Measurements from ENCODE around the gene HEMK1.

The HEMK1 gene

DNA sequence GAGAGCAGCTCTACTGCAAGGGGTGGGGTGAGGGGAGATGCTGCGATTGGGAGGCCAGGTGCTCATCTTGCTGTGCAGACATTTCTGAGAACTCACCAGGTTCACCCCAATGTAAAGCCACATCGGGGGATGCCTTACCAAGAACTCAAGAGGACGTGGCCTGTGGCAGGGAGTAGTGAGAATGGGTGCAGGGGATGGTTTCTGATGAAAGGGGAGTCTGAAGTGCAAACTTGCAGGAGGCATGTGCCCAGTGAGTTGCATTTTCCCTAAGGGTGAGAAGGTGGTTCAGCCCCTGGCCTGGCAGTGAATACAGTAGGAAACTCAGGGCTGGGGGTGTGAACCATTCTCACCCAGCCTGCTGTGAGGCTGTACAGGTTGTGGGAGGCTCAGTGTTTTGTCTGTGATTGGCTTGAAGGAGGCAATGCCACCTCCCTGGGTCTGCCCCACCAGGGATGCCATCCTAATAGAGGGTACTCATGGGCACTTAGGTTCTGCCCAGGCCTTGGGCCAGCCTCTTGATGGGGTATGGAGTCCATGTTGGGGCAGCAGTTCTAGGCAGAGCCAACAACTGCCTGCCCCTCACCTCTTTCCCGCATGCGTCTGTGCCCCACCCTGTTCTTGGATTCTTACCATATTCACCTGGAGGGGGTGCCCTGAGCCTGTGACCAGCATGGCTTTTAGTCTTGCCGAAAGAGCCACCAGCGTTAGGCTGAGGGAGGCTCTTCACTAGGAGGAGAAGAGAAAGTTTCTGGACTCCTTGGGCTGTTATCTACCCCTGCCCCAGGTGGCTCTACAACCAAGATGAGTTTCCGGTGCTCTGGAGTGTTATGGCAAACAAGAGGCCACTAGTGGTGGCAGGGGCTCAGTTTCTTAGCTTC lies 4.5 kb downstream of the HEMK1 start:
- DNase-seq (ENCODE audit: low read depth), result no peak

DNA sequence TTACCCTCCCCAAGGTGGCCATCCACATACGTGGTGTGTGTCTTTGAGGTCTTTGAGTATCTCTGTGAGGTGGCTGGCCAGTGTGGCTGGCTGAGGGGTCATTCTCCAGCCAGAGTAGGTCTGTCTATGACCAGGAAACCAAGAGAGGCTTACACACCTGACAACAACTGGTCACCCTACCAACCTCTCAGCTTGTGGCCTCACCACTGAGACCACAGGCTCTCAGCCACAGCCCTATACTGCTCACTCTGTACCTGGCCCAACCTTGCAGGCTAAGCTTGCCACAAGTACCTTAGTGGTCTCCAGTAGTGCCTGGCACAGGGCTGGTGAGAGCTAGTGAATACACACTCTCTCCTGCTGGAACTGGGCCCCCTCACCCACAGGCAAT lies 5.1 kb downstream of the HEMK1 start:
- no peak for DNase-seq (ENCODE audit: low read depth)

DNA sequence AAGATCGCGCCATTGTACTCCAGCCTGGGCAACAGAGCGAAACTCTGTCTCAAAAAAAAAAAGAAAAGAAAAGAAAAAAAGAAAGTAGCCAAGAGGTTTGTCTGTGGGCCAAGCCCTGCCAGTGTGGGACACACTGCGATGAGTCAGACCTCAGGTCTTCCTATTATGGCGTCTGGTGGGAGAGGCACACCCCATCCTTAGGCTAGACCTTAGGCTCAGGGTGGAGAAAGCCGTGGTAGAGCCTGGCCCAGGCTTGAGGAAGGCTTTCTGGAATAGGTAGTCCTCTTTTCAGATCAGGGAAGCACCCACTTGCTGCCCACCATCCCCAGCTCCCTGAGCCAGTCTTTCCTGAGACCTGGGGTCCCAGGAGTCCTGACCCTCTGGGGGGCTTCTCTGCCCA lies 6.0 kb downstream of the HEMK1 start:
- DNase-seq (ENCODE audit: low read depth), result no peak

DNA sequence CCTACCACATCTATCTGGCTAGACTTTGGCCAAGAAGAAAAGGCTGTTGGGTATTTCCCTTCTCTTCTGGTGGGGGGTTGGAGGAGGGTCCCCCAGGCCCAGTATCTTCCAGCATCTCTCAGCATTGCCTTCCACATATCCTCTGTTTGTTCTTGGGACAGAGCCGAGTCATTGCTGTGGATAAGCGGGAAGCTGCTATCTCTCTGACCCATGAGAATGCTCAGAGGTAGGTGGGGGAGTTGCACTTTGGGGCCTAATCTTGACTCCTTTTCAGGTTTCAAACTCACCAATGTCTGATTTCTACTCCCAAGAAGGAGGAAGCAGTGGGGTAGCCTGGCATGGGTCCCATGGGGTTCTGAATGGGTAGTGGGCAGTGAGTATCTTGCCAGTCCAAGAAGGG lies 8.0 kb downstream of the HEMK1 start:
- DNase-seq (ENCODE audit: low read depth), result no peak

DNA sequence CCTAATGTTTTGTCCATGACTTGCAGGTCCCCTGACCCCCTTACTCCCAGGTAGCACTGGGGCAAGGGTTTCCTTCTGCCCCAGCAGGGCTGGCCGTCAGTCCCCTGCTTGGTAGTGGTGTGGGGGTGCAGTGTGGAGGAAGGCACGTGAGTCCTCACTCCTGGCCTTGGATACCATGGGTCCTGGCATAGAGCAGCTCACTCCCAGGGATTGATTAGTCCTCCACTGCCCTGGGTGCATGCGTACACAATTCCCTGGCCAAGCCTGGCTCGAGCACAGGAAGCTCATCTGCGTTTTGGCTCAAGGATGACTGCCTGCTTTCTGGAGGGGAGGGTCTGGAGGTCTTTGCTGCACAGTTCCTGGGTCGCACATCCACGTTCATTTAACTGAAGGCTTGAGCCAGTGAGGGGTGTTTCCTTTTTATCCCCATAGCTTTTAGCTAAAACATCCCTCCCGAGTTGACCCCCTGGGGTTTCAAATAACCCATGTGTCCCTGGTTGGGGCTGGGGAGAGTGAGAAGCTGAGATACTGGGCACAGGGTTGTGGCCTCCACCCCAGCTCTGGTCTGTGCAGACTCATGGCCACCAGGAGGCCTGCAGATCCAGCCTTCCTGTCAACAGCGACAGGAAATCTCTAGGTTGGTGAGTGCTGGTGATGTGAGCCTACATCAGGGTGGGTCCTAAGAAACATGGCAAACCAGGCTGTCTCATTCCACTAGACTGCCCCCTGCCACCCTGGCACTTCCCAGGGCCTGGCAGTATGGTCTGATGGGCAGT lies 11.5 kb downstream of the HEMK1 start:
- DNase-seq (ENCODE audit: low read depth), result no peak

DNA sequence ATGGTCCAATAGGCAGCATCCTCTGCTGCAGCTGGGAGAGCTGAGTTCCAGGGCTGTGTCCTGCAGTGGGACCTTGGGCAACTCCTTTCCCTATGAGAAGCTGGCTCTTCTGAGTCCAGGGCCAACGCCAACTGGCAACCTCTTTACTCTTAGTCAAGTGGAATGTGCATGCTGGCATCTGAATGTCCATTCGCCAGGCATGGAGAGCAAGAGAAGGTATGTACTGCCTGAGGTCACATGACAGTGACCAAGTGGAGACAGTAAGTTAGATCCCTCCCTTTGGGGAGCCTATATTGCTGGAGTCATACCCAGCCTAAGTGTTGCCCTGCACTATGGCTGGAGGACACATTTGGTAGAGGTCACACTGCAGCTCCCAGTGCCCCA lies 12.1 kb downstream of the HEMK1 start:
- DNase-seq (ENCODE audit: low read depth), result no peak

DNA sequence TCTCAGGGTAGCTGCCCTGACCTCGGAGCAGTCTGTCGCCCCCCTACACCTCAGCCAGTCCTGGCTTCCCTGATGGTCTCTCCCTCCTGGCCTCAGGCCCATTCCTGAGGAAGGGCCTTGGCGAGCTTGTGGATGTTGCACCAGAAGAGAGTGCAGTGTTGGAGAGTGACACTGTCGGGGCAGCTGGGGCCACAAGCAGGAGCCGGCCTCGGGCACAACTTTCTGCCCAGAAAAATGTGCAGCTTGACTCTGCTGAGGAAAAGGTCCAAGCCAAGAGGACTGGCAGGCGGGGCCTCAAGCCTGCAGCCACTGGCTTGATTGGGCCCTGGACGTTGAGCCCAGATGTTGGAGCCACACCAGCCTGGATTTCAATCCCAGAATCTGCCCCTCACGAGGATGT lies 12.8 kb downstream of the HEMK1 start:
- no peak for DNase-seq (ENCODE audit: low read depth)

DNA sequence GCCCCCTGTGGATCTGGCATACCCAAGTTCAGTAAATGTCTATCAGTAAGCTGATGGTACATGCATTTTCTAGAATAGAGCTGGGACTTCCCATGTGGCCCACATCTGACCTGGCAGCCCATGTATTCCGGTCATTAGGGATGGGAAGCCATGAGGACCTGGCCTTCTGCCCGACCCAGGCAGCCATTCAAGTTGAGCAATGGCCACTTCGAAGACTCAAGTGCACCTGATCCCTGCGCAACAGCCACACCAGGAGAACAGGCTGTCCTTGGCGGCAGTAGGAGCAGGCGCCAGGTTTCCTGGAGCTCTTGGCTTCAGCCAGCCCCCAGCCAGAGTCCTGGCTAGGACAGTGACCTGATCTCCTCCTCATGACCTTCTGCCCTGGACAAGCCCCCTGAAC lies 14.6 kb downstream of the HEMK1 start:
- no peak for DNase-seq (ENCODE audit: low read depth)

DNA sequence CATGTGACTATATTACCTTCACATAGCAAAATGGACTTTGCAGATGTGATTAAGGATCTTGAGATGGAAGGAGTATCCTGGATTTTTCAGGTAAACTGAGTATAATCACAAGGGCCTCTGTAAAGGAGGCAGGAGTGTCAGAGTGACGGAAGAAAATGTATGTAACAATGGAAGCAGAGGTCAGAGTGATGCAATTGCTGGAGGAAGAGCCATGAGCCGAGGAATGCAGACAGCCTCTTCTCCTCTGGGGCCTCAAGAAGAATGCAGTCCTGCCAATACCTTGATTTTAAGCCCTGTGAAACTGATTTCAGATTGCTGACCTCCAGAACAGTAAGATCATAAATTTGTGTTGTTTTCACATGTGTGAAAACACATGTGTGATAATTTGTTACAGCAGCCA lies 15.1 kb downstream of the HEMK1 start:
- DNase-seq (ENCODE audit: low read depth), result no peak

DNA sequence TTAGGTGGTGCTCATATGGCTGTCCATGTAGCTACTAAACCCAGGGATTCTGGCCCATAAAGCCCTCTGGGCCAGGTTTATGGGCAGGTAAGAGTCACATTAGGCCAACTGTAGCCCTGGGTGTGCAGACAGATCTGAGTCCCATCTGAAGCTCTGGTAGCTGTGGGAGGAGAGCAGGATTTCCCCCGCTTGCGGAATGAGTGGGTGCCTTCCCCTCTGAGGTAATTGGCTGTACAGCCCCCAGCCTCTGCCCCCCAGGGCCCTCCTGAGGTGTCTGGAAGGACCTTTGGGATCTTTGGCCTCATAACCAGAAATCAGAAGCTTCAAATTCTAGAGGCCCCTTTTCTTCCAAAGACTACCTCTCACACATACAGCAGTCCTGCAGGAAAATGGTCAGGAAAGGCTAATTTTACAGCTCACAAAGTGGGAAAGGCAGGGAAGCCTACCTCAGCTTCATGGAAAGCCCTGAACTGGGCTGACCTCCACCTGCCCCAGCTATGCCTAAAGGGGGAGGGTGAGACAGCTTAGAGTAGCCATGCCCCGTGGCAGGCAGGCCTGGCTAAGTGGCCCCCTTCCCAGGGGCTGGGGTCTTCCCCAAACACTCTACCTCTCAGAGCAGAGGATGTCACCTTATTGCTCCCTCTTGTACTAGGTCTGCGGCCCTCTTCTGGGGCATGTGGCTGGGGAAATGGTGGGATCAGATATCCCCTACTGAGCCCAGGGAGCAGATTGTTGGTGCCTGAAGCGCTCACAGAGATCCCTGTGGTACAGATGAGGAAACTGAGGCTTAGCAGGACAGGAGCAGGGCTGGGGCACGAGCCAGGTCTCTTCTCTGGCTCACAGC lies 16.8 kb downstream of the HEMK1 start:
- DNase-seq (ENCODE audit: low read depth), result no peak

DNA sequence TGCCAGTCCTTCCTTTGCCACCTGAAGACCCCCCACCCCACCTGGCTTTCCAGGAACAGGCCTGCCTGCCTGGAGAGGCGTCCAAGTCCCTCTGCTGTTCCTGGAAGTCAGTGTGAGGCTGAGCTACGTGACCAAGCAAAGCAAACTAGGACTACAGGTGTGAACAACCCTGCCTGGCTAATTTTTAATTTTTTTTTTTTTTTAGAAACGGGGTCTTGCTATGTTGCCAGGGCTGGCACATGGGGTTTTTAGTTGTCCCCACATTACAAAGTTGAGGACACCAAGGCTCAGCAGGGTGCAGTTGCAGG lies 17.4 kb downstream of the HEMK1 start:
- DNase-seq (ENCODE audit: low read depth), result no peak

DNA sequence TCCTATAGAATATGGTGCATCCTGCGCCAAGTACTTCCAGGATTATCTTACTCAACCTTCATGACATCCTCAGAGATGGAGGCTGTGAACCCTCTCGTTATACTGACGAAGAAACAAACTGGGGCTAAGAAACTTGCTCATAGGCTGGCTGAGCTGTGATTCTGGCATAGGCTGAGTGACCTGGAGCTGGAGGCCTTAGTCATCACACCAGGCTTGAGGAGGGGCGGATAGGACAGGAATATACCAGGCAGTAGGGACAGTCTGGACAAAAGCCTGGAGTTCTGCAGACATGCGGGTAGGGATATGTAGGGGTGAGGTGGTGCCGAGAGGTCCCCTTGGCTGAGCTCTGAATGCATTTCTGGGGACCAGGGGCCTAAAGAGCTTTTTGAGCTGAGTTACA lies 18.1 kb downstream of the HEMK1 start:
- no peak for DNase-seq (ENCODE audit: low read depth)

DNA sequence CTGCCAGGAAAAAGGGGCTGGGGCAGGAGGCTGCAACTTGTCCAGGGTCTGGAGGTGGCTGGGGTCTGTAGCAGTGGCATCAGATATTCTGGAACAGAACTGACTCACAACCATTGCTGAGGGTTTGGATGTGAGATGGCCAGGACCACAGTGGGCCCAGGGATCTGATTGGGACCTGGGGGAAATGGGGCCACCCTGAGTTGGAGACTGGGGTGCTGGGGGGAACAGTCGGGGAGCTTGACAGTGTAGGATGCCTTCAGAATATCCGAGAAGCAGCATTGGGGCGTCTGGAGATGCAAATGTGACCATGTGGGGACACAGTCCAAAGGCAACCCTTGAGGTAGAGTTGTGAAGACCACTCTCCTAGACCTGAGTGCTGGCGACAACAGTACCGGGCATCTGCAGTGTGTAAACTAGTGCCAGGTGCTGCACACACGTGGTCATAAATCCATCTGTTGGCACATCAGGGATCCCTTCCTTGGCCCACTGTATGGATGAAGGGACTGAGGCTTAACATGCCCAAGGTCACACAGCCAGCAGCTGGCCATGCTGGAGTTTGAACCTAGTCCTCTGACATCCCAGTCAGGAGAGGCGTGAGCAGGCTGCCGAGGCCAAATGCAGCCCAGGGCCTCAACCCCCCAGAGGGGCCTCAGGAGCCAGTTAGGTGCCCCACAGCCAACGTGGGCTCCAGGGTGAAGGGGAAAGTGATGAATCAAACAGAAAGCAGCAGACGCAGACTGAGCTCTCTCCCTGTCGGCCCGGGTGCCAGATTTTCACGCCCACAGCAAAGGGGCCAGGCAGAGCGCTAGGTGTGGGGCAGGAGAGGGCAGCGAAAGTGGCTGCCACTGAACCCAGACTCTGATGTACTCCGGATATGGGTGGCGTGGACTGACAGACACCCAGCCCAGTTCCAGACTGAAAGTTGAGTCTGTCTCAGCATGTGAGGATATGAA lies 18.8 kb downstream of the HEMK1 start:
- no peak for DNase-seq (ENCODE audit: low read depth)

DNA sequence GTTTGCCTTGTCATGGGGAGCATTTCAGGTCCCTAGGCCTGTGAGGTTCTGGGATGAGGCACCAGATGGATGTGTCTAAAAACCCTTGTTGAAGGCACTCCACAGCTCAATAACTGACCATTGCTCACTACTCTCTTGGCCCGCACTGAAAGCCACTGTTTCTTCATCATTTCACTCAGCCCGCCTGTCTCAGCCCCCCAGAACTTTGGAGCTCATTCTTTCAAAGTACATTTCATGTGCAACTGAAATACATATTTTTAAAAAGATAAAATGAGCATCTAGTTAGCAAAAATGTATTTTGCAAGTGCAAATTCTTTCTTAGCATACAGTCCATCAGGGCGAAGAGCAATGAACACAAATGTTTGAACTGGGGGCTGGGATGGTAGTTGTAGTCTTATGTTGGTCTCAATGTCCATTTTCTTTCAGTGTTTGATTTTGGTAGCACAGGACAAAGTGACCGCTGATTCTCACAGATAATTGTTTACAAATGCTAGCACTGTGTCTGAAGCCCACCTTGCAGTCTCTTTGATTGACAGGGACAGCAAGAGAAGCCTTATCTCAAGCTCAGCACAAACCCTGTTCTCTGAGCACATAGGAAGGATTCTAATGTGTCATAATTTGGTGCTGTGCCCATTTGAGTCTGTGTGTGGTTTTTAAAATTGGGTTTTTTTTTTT lies 19.6 kb downstream of the HEMK1 start:
- no peak for DNase-seq (ENCODE audit: low read depth)

DNA sequence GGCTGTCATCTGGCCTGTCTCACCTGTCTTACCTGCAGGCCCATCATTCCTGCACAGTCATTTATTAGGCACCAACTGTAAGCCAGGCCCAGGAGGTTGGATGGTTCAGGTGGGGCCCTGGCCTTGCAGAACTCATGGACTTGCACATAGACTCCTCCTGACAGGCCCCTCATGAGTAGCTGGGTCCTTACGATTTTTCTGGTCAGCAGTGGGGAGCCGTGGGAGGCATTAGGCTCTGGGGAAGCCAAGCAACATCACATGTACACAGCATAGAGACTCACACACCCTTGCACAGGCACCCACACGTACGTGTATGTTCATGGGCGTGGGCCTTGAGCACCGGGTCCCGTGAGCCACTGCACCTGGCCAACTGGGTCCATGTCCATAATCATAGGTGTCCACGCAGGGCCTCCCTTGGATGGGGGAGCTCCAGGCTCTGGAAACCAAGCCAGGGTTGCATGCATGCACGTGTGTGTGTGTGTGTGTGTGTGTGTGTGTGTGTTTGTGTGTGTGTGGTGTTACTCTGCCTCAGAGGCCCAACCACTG lies 21.9 kb downstream of the HEMK1 start:
- no peak for DNase-seq (ENCODE audit: low read depth)

DNA sequence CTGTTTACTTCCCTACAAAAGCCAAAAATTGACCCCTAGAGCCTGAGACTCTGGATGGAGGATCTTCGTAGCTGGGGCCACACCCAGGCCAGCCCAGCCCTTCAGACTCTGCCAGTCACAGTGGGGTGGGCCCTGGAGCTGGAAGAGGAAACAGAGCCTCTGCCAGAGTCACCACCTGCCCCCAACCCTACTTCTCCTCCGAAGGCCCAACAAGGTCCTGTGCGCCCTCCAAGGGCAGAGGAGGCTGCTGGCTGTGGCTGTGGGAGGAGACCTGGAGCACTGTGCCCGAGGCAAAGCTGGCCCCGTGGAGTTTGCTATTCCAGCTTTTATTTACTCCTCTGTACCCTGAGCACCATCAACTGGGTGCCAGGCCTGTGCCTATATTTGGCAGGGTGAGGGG lies 23.2 kb downstream of the HEMK1 start:
- no peak for DNase-seq (ENCODE audit: low read depth)

DNA sequence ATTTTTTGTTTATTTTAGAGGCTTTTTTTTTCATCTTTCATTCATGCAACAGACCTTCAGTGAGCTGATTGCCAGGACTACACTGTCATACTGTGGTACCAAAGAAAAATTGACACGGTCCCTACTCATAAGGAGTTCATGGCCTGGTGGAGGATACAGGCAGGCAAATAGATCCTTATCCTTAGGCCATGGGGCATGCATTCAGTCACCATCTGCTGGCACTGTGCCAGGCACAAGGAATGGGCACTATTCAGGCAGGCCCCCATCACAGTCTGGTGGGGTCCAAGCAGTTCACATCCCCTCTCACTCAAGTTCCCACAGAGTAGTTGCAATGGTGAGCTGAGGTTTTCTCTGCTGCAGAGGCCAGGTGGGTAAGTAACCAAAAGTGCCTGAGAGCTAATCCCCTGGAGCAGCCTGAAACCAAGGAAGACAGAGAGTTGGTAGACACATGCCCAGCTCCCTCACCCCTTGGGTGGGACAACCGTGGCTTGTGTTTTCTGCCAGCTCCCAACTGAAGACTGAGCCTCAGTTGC lies 25.0 kb downstream of the HEMK1 start:
- no peak for DNase-seq (ENCODE audit: low read depth)

DNA sequence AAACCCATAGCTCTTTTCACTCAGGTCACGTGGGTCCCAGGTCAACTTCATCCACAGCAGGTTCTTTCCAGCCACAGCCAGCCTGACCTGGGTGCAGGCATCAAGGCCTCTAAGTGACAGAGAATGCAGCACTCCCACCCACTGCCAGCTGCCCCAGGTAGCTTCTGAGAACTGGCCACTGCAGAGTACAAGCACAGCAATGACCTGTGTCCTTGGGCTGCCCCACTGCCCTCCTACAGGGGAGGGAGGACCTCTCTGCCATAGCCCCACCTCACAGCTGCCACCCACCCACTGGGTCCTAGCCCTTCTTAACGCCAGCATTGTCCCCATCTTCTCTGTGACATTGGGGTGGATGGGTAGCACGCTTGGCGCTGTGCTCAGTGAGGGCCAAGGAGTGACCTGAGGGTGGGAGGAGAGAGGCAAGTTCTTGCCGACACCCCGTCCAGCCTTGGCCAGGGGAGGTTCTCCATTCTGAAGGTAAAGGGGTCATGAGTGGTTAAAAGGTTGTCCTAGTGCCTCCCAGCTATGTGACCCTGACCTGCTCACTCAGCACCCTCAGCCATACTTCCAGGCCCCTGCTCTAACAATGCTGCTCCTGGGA lies 29.9 kb downstream of the HEMK1 start:
- no peak for DNase-seq (ENCODE audit: low read depth)

DNA sequence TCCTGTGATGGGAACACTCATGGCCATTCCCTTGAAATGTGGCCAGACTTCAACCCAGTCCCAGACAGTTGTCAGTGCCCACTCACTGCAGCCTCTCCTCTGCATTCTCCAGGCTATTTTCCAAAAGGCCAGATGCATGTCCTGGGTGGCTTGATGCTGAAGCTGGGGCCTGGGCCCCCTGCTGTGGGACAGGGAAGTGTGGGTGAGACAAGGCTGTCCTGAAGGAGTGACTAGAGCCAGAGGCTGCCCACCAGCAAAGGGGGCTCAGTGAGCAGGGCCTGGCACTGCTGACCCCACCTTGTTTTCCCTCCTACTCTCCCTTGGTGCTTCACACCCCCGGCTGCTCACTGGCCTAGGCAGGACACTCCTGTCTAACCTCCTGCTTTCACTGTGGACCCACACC lies 30.4 kb downstream of the HEMK1 start:
- DNase-seq (ENCODE audit: low read depth), result no peak

DNA sequence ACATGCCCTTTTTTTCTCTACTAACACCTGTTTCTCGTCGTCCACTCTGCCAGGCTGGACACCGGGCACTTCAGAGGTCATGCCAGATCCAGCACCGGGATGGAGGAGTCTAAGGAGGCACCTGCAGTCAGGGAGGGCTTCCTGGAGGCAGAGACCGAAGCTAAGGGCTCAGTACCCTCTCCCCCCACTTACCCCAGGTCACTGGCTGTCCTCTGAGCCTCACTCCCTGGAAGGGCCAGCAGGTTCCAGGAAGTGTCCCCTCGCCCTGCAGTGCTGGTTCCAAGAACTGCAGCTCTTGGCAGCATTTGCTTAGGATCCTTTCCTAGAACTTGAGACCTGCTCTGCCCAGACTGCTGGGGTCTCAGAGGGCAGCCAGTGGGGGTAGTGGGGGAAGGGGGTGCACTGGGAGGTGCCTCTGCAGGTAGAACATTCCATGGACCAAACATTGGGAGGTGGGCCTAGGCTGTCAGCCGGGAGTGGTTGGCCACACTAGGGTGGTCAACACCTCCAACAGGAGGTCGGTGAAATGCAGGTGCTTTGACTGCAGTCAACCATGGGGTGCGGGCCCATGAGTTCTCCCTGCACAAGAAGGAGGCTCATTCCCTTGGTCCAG lies 30.9 kb downstream of the HEMK1 start:
- no peak for DNase-seq (ENCODE audit: low read depth)
